Panc1 (cell line): ENCODE results near the gene ACYP2. TPM values are rescaled to one million over a fixed set of nuclear protein-coding genes. Genes with fewer than 3 reads are reported as not detected.

Experiments
- ATAC-seq: fragments of 200-7000 bp; cut with Tn5 transposase; 2 replicates; pipeline ENCODE4 v1.9.1; 2020; ENCODE audit warnings: mild to moderate bottlenecking, moderate library complexity
- BruUV-seq: library from RNA; stranded (reverse); fragments of 400-500 nt; replicated peaks from 2 replicates; lab custom pipeline; 2021; lab: Mats Ljungman, UMichigan
- CTCF ChIA-PET: fragments of 300-600 bp; sonication (Branson Sonifier 250); formaldehyde crosslinking; loops from one replicate; lab custom pipeline; 2022; ENCODE audit warnings: antibody characterized with exemption; lab: Charles Lee
- POLR2A ChIA-PET: fragments of 300-600 bp; sonication (Branson Sonifier 250); formaldehyde crosslinking; loops from one replicate; lab custom pipeline; 2022; ENCODE audit warnings: antibody characterized with exemption; lab: Charles Lee
- DNase-seq: peaks from one replicate; pipeline ENCODE4 v3.0.0-alpha.2; 2010; ENCODE audit warnings: low read depth, low spot score
- H3K27ac ChIP-seq: 2 replicates; pipeline ENCODE4 v1.5.1; 2011; ENCODE audit warnings: mild to moderate bottlenecking, low read length, inconsistent platforms
- H3K27me3 ChIP-seq: fragments of 200-500 bp; sonication (Bioruptor generic); 2 replicates; pipeline ENCODE4 v1.6.0; 2014; ENCODE audit warnings: low read length, inconsistent platforms; ENCODE audit not compliant: control insufficient read depth, insufficient read depth
- H3K36me3 ChIP-seq: fragments of 200-500 bp; sonication (Bioruptor generic); 2 replicates; pipeline ENCODE4 v1.5.1; 2014; ENCODE audit warnings: inconsistent platforms, mild to moderate bottlenecking, low read length, moderate library complexity; ENCODE audit not compliant: control insufficient read depth, insufficient read depth
- H3K4me1 ChIP-seq: 2 replicates; pipeline ENCODE4 v1.5.1; 2011; ENCODE audit warnings: inconsistent platforms, mild to moderate bottlenecking, low read length, moderate library complexity; ENCODE audit not compliant: control insufficient read depth, insufficient read depth
- H3K4me3 ChIP-seq, 2 experiments: 2 replicates each; pipeline ENCODE4 v1.5.1; 2011 to 2012; ENCODE audit warnings: low read depth in 2 of 2, low read length in 2 of 2, mild to moderate bottlenecking in 2 of 2, inconsistent platforms in 1 of 2, moderate library complexity in 1 of 2
- H3K9me3 ChIP-seq: fragments of 200-500 bp; sonication (Bioruptor generic); 2 replicates; pipeline ENCODE4 v1.5.1; 2014; ENCODE audit warnings: low read depth, mild to moderate bottlenecking, inconsistent platforms, low read length, moderate library complexity; ENCODE audit not compliant: control insufficient read depth, insufficient read depth
- CTCF ChIP-seq: fragments of 450-650 bp; IDR thresholded peaks from 2 replicates; pipeline ENCODE4 v1.5.1; 2017; ENCODE audit warnings: mild to moderate bottlenecking
- POLR2AphosphoS5 ChIP-seq: IDR thresholded peaks from 2 replicates; pipeline ENCODE4 v1.6.1; 2012; ENCODE audit warnings: mild to moderate bottlenecking, low read depth, low read length, moderate library complexity
- REST ChIP-seq, 2 experiments: IDR thresholded peaks; 2 replicates each; pipeline ENCODE4 v1.6.1; 2011 to 2012; ENCODE audit warnings: low read depth in 2 of 2, control low read depth in 1 of 2, low read length in 1 of 2, mild to moderate bottlenecking in 1 of 2, moderate library complexity in 1 of 2; ENCODE audit not compliant: insufficient read depth in 1 of 2
- SIN3A ChIP-seq: IDR thresholded peaks from 2 replicates; pipeline ENCODE4 v1.6.1; 2012; ENCODE audit warnings: low read depth, mild to moderate bottlenecking, low read length, moderate library complexity, borderline replicate concordance; ENCODE audit not compliant: insufficient read depth
- TCF7L2 ChIP-seq: IDR thresholded peaks from 2 replicates; pipeline ENCODE4 v1.6.1; 2011; ENCODE audit warnings: mild to moderate bottlenecking, low read depth, low read length, inconsistent platforms
- in situ Hi-C: cut with HindIII; loops from 2 replicates; pipeline ENCODE4 v1.10.0; 2016; ENCODE audit warnings: low sequenced_read_pairs, low pct_unique_long_range_greater_than_20kb
- intact Hi-C: fragments of 100-400 bp; cut with micrococcal nuclease; formaldehyde crosslinking; loops from one replicate; pipeline ENCODE4 v1.10.0; 2022; ENCODE audit not compliant: unreplicated experiment
- total RNA-seq: library from RNA; stranded (reverse); gene quantifications from one replicate; pipeline ENCODE4 v1.2.1, GENCODE V29; 2021; ENCODE audit not compliant: unreplicated experiment

Gene ACYP2
- total RNA-seq, 1 experiment from 2014 or later = 11.5 TPM

- no peaks in the 10 kb centered on the region for H3K4me1 ChIP-seq
- no peaks in the 10 kb centered on the region for H3K9me3 ChIP-seq
- DNase-seq (peak; percentile 20), ATAC-seq (no peak)
- no peak overlapping the region for H3K27ac ChIP-seq
- TF ChIP-seq CTCF = no peak
- CTCF ChIA-PET = no interaction called here
- H3K4me3 ChIP-seq = no peak overlapping the region
- no TSS peak for BruUV-seq
- in situ Hi-C loops = no loop called here
- H3K36me3 ChIP-seq = no peaks in the 10 kb centered on the region
- intact Hi-C loops = no loop called here
- POLR2A ChIA-PET = no interaction called here
- H3K27me3 ChIP-seq = no peaks in the 10 kb centered on the region
Measured at GRCh38 chr2:54212456-54212855, 97.0 kb downstream of the ACYP2 start.

- ATAC-seq = no peak
Measured at GRCh38 chr2:54213082-54213481, 97.7 kb downstream of the ACYP2 start.

GRCh38 chr2:54224997-54225396 lies 109.6 kb downstream of the ACYP2 start:
- BruUV-seq = no TSS peak

More at GRCh38 chr2:54213082-54213481, 97.7 kb downstream of the ACYP2 start:
- no peak overlapping the region for H3K4me3 ChIP-seq
- ChIA-PET CTCF (no interaction called here), POLR2A (no interaction called here)
- no TSS peak for BruUV-seq
- H3K9me3 ChIP-seq = no peaks in the 10 kb centered on the region
- no peaks in the 10 kb centered on the region for H3K36me3 ChIP-seq
- in situ Hi-C loops (no loop called here), intact Hi-C loops (no loop called here)
- TF ChIP-seq SIN3A (no peak), CTCF (no peak), TCF7L2 (no peak)
- no peak overlapping the region for H3K27ac ChIP-seq
- no peaks in the 10 kb centered on the region for H3K4me1 ChIP-seq
- no peak for DNase-seq
- H3K27me3 ChIP-seq = no peaks in the 10 kb centered on the region

More at GRCh38 chr2:54224997-54225396, 109.6 kb downstream of the ACYP2 start:
- in situ Hi-C loops (no loop called here), intact Hi-C loops (no loop called here)
- H3K4me3 ChIP-seq = no peak overlapping the region
- ATAC-seq (no peak), DNase-seq (no peak)
- H3K27ac ChIP-seq = no peak overlapping the region
- no peaks in the 10 kb centered on the region for H3K36me3 ChIP-seq
- ChIA-PET CTCF (no interaction called here), POLR2A (no interaction called here)
- H3K27me3 ChIP-seq = no peaks in the 10 kb centered on the region
- TF ChIP-seq CTCF = no peak
- TF ChIP-seq TCF7L2 = no peak
- no peak for TF ChIP-seq SIN3A
- TF ChIP-seq POLR2AphosphoS5 = no peak
- TF ChIP-seq REST (IDR thresholded peaks at IDR 0.05; ENCODE audit: insufficient read depth in 1 of 2, low read depth in 2 of 2, low read length in 1 of 2) = no peak
- no peaks in the 10 kb centered on the region for H3K4me1 ChIP-seq
- H3K9me3 ChIP-seq = no peaks in the 10 kb centered on the region
